Skin of body (tissue), 2 donors: ENCODE results near the gene OR2AT4. TPM values are rescaled to one million over a fixed set of nuclear protein-coding genes. Genes with fewer than 3 reads are reported as not detected.
"Not testable (repeated sequence)": the region's sequence is repeated elsewhere in the genome, so short reads cannot be mapped to it uniquely, and the experiment has no call there.

Experiments used
- DNase-seq: peaks from one replicate; lab custom pipeline; 2025; lab: John Stamatoyannopoulos, UW
- total RNA-seq: library from RNA; depleted of rRNA; stranded (reverse); fragments of >200 nt; gene quantifications from one replicate; pipeline ENCODE4 v1.2.3, GENCODE V29; 2014

Gene OR2AT4
- total RNA-seq, result not detected

DNA sequence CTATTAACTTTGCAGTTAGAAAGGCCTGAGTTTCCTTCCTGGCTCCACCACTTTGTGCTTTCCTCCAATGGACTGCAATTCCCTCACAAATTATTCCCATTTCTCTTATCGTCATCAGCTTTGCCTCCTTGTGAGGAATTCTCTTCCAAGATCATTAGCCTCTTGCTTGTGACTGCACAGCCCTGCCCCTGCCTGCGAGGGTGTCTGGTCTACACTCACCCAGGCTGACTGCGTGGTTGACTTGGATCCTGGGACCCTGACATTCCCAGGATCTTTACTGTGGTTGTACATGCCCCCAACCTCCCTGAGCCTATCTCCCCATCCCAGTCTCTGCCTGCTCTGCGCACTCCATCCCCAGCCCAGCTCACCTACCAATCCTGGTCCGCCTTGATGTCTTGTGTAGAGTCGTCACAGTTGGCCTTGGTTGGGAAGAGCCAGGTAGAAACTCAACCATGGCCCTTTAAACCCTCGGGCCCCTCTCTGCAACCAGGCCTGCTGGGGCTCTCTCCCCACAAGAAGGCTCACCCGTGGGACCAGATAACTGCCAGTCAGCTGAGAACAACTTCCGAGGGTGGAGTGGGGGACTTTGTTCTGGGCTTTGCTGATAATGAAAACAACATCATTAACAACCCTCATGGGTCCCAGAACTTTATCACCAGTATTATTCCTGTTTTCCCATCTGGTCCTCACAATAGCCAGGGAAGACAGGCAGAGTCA is at the start of gene OR2AT4:
OR2AT4 (minus strand) TSS at position 421 of the 717 bp plus-strand sequence.
- no peak for DNase-seq

DNA sequence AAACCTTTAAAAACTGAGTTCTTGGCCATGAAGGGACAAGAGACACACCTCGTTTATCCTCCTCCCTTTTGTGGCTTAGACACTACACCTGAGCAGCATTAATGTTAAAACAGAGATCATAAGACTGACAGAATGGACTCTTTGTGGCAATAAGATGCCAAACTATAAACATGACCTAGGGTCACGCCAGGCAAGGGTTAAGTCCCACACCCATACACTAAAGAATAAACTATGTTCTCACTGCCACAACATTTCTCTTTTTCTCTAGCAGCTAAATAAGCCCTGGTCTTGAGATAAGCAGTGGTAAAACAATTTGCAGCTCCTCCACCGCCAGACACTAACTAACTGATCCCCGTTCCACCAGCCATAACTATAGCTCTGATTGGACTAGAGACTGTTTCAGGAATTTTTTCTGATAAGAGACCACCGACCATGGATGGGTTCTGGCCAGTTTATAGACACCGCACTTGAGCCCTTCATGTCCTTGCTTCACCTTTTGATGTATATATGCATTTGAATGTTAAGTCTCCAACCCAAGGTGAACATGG is 49.4 kb upstream of the OR2AT4 start:
- DNase-seq, result no peak

DNA sequence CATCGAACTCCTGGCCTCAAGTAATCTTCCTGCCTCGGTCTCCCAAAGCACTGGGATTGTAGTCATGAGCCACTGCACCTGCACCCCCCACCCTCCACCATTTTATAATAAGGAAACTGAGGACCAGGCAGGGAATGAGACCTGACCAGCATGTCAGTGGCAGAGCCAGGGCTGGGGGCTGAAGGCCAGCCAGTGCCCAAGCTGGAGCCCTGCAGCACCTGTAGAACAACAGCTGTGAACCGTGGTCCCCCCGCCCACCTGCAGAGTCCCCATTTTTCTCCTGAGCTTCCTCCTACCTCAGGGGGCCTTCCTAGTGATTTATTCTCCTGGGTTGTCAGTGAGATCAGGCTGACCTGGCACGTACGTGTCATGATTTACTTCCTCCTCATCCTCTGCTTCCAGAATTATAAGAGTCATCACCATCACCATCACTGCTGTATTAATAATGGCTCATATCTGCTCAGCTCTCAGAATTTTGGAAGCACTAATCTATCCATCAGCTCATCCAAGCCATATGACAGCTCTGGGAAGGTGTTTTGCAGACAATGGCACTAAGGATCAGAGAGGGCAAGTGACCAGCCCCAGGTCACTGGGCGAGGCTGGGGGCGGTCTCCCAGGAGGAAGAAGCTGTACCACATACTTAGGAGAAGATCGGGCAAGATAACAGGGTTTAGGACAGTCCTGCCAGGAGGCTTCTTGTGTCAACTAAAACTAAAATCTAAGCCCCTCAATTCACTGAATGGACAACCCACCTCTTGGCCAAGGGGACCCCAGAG is 48.7 kb upstream of the OR2AT4 start:
- DNase-seq, result no peak

DNA sequence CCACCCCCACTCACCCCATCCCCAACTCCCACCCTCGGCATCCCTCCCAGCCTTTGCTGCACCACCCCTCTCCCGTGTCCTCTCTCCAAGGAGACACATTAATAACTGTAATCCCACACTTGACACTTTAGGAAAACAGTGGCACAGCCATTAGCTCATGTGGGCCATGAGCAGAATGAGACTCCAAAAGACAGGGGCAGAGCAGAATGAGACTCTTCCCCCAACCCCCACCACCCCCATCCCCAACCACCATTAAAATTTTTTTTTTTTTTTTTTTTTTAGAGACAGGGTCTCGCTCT is 48.0 kb upstream of the OR2AT4 start:
- no peak for DNase-seq

DNA sequence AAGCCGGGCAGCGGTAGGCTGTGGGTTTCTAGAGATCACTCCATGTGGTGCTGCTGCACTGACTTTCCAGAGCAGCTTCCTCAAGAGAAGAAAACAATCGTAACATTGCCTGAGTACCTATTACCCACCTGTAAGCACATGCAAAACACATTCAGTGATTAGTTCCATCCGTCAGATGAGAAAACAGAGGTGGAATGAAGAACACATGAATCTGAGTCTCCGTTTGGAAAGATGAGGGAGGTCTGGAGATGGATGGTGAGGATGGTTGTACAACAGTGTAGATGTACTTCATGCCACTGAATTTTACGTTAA is 46.7 kb upstream of the OR2AT4 start:
- DNase-seq, result no peak

DNA sequence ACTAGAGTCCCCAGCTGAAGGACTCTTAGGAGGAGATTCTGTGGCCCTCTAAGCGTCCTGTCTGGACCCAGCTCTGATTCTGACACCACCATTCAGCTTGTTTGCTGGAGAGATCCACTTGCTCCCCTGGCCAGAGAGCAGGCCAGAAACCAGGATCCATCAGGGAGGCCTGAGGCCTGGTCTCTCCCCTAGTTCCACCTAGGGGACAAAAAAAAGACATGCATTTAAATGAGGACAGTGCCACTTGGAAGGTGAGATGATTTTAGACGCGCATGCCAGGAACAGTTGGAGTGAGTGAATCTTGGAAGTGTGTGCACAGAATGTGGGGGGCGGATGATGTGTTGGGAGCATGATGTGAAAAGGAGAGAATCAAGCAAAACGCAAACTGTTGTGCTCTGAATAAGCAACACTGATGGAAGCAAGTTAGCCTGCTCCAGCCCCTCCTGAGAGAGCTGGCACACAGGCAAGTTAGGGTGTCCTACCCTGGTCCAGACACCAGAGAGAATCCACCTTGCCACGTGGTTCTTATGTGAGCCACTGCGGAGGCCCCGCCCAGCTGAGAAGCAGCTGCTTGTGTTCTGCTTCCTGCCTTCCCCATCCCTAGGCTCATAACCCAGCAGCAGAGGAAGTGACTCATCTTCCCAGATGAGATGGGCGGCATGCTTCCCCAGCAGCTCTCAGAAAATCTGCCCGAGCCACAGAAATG is 46.2 kb upstream of the OR2AT4 start:
- peak; percentile 78 for DNase-seq

DNA sequence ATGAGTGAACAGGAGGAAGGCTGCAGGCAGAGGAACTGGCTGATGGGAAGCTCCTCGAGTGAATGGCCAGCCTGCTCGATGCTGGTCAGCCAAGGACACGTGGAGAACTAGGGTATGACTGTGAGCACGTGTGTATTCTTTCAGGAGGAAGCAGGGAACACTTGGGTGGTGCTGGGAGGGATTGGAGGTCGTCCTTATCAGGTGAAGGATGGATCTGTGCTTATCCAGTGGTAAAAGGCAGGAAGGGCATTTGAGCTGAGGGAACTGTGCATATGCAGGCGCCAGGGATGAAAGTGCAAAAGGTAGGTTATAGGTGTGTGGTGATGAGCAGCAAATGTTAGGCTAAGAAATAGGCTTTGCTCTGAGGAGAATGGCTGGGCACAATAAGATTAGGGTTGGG is 44.5 kb upstream of the OR2AT4 start:
- no peak for DNase-seq

DNA sequence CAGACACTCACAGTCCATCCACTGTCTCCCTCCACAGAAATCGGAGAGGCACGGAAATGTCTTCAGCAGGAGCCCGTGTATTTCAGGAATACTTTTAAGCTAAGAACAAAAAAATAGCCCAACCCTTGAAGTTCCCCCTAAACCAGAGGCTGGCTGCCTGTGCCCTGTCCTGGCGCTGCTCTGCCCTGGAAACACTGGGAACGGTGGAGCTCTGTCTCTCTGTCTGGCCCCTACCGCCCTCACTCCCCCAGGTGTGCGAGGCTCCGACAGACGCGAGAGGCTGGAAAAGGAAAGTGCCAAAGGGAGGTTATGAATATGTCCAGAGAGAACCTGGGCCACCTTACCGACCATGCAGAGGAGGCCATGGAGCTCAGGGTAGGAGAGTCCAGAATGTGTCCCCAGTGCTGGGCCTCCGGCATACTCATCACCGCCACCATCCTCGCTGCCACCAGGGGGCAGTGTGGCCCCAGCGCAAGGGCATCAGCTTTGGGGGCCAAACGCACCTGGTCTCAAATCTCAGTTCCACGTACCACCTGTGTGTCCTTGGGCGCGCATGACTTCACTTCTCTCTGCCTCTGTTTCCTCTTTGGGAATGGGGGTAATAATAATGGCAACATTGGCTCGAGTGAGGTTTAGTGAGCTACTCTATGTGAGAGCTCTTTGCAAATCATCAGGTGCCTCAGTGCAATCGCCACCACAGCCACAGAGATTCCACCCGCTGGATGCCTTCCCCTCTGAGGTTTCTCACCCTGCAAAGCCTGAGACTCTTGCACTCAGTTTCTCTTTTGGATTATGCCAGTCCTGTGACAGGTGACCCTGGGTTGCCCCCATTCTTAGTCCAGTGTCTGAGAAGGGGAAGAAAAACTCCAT is 43.8 kb upstream of the OR2AT4 start:
- no peak for DNase-seq

DNA sequence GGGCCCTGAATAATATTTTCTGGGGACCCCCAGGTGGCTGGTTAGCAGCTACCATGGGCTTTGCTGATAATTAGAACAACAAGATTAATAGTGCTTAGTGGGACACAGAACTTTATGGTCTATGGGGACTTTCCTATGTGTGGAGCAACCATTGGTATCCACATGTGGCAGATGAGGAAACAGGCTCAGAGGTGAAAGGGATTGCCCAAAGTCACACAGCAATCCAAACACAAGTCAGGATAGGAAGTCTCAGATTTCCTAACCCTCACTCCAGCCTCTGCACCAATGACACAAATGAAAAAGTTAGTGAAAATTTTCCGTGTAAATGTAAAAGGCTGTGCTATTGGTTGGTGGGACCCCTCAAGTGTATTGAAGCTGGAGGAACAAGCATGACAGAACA is 39.0 kb upstream of the OR2AT4 start:
- DNase-seq, result no peak

DNA sequence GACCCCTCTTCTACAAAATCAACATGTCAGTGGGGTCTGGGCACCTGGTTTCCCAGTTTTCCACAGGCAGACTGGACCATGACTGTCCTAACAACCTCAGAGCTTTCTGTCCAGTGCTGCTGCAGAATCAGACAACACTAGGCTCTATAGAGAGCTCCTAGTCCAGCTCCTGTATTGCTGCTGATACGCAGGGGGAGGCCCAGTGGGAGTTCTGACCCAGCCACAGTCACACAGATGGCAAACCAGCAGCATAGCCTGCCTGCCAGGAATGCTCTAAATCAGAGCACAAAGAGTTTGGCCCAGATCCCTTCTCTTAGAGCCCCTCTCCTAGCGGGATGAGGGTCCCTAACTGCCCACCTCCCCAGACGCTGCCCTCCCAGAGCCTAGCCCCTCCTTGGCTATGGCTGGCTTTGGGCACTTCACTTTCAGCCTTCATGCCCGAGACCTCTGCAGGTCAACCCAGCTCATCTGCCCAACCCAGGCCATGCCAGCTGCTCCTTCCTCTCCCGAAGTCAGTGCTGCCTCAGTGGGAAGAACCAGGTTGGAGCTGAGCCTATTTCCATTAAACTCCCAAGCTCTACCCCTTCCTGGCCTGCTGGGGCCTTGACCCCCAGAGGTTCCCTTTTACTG is 38.5 kb upstream of the OR2AT4 start:
- DNase-seq, result no peak

DNA sequence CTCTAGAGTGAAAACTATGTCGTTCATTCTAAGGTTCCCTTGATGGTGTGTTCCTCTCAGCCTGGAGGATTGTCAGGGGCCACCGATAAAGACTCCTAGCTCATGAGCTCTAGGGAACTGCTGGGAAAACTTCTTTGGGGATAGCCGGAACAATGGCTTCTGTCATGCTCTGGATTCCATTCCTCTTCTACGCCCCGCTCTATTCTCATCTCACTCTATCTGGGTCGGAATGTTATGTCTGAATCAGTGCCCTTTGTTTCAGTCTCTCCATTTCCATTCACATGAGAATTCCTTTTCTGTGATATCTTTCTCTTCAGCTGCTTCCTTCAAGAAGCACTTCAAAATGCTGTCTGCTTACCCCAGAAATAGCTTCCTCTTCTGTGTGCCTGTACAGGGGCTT is 37.3 kb upstream of the OR2AT4 start:
- DNase-seq, result no peak

DNA sequence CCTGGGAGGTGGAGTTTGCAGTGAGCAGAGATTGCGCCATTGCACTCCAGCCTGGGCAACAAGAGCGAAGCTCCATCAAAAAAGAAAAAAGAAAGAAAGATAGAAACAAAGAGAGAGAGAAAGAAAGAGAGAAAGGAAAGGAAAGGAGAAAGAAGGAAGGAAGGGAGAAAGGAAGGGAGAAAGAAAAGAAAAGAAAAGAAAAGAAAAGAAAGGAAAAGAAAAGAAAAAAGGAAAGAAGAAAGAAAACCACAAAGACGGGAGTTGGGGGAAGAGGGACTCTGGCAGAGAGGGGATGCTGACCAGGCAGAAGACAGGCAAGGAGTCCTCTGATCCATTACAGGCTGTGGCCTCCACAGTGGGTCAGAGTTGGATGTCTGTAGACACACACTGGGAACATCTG is 35.4 kb upstream of the OR2AT4 start:
- no peak for DNase-seq

DNA sequence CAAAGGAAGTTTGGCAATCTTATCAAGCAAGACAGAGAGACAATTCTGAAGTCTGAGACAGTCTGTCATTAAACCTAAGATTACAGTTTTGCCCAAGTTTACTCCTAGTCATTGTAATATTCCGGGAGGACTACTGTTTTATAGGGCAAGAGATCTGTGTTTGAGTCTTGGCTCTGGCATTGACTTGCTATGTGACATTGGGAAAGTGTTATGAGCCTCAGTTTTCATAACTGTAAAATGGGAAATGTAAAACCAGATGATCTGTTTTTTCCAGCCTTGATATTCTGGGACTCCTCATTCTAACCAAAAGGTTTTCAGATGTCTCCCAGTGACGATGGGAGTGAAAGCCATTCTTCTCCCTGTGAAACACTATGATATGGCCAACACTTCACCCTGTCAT is 29.9 kb upstream of the OR2AT4 start:
- DNase-seq, result no peak

DNA sequence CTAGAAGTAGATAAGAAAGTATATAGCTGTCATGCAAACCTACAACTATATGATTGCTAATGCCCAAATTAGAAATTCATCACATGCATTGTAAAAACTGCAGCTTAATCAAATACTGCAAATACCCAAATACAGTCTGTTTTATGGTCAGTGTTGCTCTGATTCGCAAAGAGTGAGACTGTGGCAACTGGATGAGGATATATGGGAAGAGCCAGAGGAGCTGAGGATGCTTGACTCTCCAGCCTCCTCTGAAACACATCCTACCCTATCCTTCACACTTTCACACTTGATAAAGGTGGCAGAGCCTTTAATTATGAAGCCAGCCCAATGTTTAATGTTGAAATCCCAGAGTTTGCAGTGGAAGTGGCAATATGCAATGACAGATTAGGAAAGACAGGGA is 21.9 kb upstream of the OR2AT4 start:
- DNase-seq, result no peak

DNA sequence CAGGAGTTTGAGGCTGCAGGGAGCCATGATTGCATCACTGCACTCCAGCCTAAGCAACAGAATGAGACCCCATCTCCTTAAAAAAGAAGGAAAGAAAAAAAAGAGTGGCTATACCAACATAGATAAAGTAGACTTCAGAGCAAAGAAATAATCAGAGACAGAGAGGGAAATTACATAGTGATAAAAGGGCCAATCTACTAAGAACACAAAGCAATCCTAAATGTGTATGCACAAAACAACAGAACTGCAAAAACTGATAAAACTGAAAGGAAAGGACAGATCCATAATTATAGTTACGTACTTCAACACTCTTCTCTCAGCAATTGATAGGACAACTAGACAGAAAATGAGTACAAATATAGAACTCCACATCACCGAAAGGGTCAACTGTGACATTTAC is 17.8 kb upstream of the OR2AT4 start:
- DNase-seq, result no peak

DNA sequence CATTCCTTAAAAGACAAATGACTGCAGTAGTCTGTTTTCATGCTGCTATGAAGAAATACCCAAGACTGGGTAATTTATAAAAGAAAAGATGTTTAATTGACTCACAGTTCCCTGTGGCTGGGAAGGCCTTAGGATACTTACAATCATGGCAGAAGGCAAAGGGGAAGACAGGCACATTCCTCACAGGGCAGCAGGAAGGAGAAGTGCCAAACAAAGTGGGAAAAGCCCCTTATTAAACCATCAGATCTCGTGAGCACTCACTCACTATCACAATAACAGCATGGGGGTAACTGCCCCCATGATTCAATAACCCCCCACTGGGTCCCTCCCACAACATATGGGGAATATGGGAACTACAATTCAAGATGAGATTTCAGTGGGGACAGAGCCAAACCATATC is 16.4 kb upstream of the OR2AT4 start:
- DNase-seq, result no peak

DNA sequence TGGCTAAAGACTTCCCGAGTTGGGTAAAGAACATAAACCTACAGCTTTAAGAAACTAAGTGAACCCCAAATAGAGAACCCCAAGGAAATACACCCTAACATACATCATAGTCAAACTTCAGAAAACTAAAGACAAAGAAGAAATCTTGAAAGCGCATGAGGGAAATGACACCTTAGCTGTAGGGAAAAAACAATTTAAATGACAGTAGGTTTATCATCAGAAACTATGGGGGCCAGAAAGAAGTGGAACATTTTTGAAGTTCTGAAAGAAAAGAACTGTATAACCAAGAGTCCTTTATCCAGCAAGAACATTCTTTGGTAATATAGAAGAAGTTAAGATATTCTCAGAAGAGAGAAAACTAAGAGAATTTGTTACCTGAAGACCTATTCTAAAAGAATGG is 15.5 kb upstream of the OR2AT4 start:
- no peak for DNase-seq

DNA sequence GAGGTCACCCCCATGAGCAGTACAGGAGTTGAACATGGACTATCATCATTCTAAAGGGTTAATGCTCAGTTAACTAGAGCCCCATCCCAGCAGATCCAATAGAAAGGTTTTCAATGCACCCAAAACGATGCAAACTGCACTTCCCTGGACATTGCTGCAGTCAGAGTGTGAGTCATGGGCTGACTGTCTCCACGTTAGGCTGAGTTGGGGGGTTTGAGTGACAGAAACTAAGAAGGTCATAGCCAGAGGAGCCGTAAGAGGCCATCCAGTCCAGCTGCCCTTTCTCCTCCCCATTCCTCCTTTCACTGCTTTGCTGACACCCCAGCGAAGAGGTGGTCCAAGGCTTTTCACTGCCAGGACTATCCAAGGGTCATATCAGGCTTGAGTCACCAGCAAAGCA is 10.5 kb upstream of the OR2AT4 start:
- DNase-seq, result no peak

DNA sequence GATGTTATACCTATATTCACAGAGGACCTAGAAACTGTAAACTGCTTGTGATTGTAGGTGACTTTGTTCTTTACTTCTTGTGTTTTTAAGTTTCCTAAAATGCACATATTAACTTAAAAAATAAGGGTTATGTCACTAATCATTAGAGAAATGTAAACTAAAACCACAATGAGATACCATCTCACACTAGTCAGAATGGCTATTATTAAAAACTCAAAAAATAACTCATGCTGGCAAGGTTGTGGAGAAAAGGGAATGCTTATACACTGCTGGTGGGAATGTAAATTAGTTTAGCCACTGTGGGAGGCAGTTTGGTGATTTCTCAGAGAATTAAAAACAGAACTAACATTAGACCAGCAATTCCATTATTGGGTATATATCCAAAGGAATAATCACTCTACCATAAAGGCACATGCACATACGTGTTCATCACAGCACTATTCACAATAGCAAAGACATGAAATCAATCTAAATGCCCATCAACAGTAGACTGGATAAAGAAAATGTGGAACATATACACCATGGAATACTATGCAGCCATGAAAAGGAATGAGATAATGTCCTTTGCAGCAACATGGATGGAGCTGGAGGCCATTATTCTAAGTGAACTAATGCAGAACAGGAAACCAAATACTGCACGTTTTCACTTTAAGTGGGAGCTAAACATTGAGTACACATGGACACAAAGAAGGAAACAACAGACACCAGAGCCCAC is 9.4 kb upstream of the OR2AT4 start:
- DNase-seq, result not testable (repeated sequence)

DNA sequence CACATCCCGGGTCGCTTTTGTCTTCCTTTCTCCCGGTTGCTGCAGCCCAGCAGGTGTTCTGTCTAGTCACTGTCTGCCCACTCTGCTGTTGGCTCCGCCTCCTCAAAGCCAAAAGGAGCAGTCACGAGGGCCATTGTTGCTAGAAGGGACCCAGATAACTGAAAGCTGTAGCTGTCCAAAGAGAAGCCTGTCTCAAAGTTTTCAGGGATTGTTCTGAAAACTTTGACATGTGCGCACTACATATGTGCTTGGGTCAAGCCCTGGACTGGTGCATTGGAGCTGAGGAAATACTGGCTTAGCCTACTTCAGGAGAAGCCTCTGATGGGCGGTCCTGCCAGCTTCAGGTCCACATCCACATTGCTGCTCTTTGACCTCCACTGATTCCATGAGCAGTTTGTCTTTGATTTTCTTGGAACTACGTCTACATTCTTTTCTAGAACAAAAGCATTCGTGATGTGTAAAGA is 8.8 kb upstream of the OR2AT4 start:
- DNase-seq, result no peak
